Esophagus squamous epithelium (tissue), 5 donors: ENCODE data around the gene ASIC1. TPM values are rescaled to one million over a fixed set of nuclear protein-coding genes. Genes with fewer than 3 reads are reported as not detected.

Experiments used
- DNase-seq: peaks from one replicate; lab custom pipeline; 2025; lab: John Stamatoyannopoulos, UW
- H3K27ac ChIP-seq, 4 donors: fragments of 200-600 bp; sonication (generic); one replicate each; pipeline ENCODE4 v1.5.1; 2016 to 2019; ENCODE audit warnings: mild to moderate bottlenecking in 1 of 4
- H3K27me3 ChIP-seq, 4 donors: fragments of 200-600 bp; sonication (generic); 1 replicate in 3 of 4; 2 replicates in 1 of 4; pipeline versions ENCODE4 v1.5.1 to v1.6.0; 2017 to 2021; ENCODE audit warnings: antibody characterized with exemption in 1 of 4
- H3K36me3 ChIP-seq, 3 donors: fragments of 200-600 bp; sonication (generic); one replicate each; pipeline ENCODE4 v1.5.1; 2016 to 2019
- H3K4me1 ChIP-seq, 3 donors: fragments of 200-600 bp; sonication (generic); one replicate each; pipeline ENCODE4 v1.5.1; 2017 to 2019
- H3K4me3 ChIP-seq, 4 donors: fragments of 200-600 bp; sonication (generic); 1 replicate in 3 of 4; 2 replicates in 1 of 4; pipeline ENCODE4 v1.5.1; 2016 to 2019; ENCODE audit warnings: mild to moderate bottlenecking in 2 of 4, moderate library complexity in 1 of 4
- H3K9me3 ChIP-seq, 3 donors: fragments of 200-600 bp; sonication (generic); one replicate each; pipeline ENCODE4 v1.5.1; 2016 to 2019
- POLR2A ChIP-seq, 4 donors: fragments of 450-650 bp; IDR thresholded peaks; one replicate each; pipeline ENCODE4 v1.6.1; 2017; ENCODE audit warnings: antibody characterized with exemption in 4 of 4, mild to moderate bottlenecking in 4 of 4, moderate library complexity in 3 of 4
- WGBS, 2 donors: methylation state at CpG; one replicate each; pipeline ENCODE4 v1.1.5; 2018; 5-methylcytosine and 5-hydroxymethylcytosine counted together
- intact Hi-C: fragments of 100-400 bp; cut with DNase I; formaldehyde crosslinking; loops from one replicate; pipeline ENCODE4 v1.15.0; 2022
- total RNA-seq, 4 donors: library from RNA; depleted of rRNA; stranded (reverse); fragments of >200 nt; gene quantifications; one replicate each; pipeline ENCODE4 v1.1.0, GENCODE V29; 2016
- TF ChIP-seq, protein P1 (sequence below), 6 experiments: fragments of 450-650 bp in 4 of 6; fragments of 200-600 bp in 2 of 6; sonication (generic) in 2 of 6; IDR thresholded peaks; one replicate each; pipeline ENCODE4 v1.5.1; 2016 to 2019; ENCODE audit warnings: antibody characterized with exemption in 6 of 6, mild to moderate bottlenecking in 4 of 6, moderate library complexity in 4 of 6
- donor health status: DM: yes; HTN: yes; CAD: no.

ASIC1 gene
- total RNA-seq, 4 donors from 2014 or later = 1.5 to 5.7 (median 2.6) TPM

DNA sequence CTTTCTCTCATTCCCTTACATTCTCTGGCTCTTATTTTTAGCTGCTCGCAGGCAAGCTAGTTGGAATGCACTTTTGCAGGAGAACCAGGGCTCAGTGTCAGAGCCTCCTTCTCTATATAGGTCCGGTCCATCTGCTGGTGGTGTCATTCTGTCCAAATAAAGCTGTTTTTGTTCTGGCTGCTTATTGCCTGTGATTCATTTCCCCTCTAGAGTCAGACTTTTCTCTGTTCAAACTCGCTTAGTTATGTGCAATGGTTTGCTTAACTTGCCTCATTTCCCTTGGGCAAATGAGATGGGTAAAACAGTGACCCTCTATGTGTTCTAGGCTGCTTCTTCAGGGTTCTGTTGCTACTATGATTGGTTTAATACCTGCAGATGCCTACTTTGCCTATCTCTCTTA, 30.6 kb downstream of the ASIC1 start:
- Histone ChIP-seq H3K4me1 (peaks cover 10 to 49% (median 10%) of the 10 kb centered on the region in 3 donors), H3K4me3 (no peak overlapping the region), H3K27me3 (no peaks in the 10 kb centered on the region), H3K36me3 (peaks cover 7 to 66% (median 28%) of the 10 kb centered on the region in 3 donors), H3K27ac (peak overlapping the region in 1 of 4 donors; percentile 25), H3K9me3 (no peaks in the 10 kb centered on the region)
- DNase-seq = no peak
- intact Hi-C loops = loop anchor here (10.0 kb wide), 1 partner anchor 87 kb away; no protein-coding TSS in a partner anchor
- no peak for TF ChIP-seq POLR2A (IDR thresholded peaks at IDR 0.05)
- TF ChIP-seq, protein P1, sequence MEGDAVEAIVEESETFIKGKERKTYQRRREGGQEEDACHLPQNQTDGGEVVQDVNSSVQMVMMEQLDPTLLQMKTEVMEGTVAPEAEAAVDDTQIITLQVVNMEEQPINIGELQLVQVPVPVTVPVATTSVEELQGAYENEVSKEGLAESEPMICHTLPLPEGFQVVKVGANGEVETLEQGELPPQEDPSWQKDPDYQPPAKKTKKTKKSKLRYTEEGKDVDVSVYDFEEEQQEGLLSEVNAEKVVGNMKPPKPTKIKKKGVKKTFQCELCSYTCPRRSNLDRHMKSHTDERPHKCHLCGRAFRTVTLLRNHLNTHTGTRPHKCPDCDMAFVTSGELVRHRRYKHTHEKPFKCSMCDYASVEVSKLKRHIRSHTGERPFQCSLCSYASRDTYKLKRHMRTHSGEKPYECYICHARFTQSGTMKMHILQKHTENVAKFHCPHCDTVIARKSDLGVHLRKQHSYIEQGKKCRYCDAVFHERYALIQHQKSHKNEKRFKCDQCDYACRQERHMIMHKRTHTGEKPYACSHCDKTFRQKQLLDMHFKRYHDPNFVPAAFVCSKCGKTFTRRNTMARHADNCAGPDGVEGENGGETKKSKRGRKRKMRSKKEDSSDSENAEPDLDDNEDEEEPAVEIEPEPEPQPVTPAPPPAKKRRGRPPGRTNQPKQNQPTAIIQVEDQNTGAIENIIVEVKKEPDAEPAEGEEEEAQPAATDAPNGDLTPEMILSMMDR (IDR thresholded peaks at IDR 0.05) = no peak
- WGBS, 2 donors = 35 to 39% methylated on average over 3 of the region's 3 CpGs

DNA sequence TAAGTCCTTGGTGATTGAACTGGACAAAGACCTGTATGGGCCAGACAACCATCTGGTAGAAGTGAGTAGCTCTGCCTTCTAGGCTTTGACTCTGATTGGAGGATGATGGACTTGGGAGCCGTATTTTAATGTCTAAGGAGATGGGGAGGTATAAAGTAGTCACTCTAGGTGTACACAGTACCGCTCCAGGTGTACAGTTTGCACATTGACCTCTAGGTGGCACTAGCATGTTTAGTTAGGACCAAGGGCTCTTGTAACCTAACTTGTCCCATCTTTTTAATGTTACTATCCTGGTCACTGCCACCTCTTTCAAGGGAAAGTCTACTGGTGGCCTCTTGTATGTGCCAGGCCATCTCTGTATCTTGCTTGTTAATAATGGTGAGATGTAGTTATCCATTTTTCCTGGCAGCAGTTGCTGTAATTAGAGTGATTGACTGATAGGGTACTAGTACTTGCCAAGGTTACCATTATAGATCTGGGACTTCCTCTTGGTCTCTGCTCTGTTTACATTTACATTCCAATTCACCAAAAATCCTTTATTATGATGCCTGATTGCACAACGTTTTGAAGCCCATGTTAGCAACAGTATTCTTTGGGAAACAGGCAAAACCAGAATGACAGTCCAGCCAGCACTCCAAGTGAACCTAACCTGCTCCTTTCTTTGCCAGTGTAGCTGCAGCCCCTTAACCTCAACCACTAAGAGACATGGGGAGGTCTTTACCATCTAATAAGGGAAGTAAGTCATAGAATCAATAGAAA, 31.4 kb downstream of the ASIC1 start:
- H3K4me1 ChIP-seq = peaks cover 10 to 49% (median 10%) of the 10 kb centered on the region in 3 donors
- H3K9me3 ChIP-seq = no peaks in the 10 kb centered on the region
- TF ChIP-seq, protein P1 (IDR thresholded peaks at IDR 0.05) = peak; percentile 67 to 80 (median 75)
- no peak for TF ChIP-seq POLR2A (IDR thresholded peaks at IDR 0.05)
- intact Hi-C loops = loop anchor here (10.0 kb wide), 1 partner anchor 86 kb away; no protein-coding TSS in a partner anchor
- peak overlapping the region in 1 of 4 donors; percentile 25 for H3K27ac ChIP-seq
- 7 to 20% methylated on average over 3 of the region's 3 CpGs for WGBS, 2 donors
- peaks cover 11 to 74% (median 36%) of the 10 kb centered on the region in 3 donors for H3K36me3 ChIP-seq
- no peak for DNase-seq
- H3K4me3 ChIP-seq = no peak overlapping the region
- no peaks in the 10 kb centered on the region for H3K27me3 ChIP-seq

DNA sequence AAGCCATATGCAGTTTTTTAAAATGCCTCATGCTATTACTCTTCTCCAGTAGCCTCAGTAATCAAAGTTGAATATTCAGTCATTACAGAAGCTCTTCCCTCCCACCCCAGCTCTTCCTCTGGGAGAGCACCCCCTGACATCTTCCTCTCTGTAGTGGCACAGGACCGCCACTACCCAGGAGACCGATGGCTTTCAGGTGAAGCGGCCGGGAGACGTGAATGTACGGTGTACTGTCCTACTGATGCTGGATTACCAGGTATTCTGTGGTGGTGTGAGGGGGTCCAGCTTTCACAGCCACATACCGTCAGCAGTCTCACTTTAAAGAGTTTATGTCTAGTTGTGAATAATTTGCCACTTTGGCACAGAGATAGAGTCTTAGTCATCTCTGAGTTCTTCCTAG, 32.3 kb downstream of the ASIC1 start:
- intact Hi-C loops = loop anchor here (10.0 kb wide), 1 partner anchor 85 kb away; no protein-coding TSS in a partner anchor

DNA sequence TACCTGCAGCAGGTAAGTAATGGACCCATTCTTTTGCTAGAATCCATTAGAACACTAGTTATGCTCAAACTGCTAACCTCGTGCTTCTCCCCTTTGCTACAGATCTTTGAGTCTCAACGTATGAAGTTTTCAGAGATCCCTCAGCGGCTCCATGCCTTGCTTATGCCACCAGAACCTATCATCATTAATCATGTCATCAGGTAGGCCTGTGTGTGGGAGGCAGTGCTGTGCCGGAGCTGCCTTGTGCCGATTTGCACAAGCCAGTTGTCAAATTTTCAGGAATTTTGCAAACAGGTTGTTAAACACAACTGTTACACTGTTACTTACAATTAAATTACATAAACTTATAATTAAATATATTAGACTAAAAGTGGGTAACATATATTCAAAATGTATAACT, 33.0 kb downstream of the ASIC1 start:
- Histone ChIP-seq H3K36me3 (peaks cover 26 to 90% (median 52%) of the 10 kb centered on the region in 3 donors), H3K4me1 (peaks cover 5 to 40% (median 8%) of the 10 kb centered on the region in 3 donors), H3K9me3 (no peaks in the 10 kb centered on the region), H3K4me3 (no peak overlapping the region), H3K27me3 (no peaks in the 10 kb centered on the region), H3K27ac (no peak overlapping the region)
- TF ChIP-seq POLR2A (IDR thresholded peaks at IDR 0.05) = no peak
- TF ChIP-seq, protein P1 (IDR thresholded peaks at IDR 0.05) = no peak
- intact Hi-C loops = no loop called here
- DNase-seq = no peak
- WGBS, 2 donors = 82 to 88% methylated on average over 5 of the region's 5 CpGs

More for the DNA sequence above, 32.3 kb downstream of the ASIC1 start:
- no peak for DNase-seq
- peaks cover 5 to 40% (median 10%) of the 10 kb centered on the region in 3 donors for H3K4me1 ChIP-seq
- no peaks in the 10 kb centered on the region for H3K9me3 ChIP-seq
- no peak for TF ChIP-seq POLR2A (IDR thresholded peaks at IDR 0.05)
- TF ChIP-seq, protein P1 (IDR thresholded peaks at IDR 0.05) = no peak
- H3K36me3 ChIP-seq = peaks cover 21 to 83% (median 46%) of the 10 kb centered on the region in 3 donors
- 91 to 92% methylated on average over 7 of the region's 7 CpGs for WGBS, 2 donors
- no peaks in the 10 kb centered on the region for H3K27me3 ChIP-seq
- H3K27ac ChIP-seq = no peak overlapping the region
- H3K4me3 ChIP-seq = no peak overlapping the region

DNA sequence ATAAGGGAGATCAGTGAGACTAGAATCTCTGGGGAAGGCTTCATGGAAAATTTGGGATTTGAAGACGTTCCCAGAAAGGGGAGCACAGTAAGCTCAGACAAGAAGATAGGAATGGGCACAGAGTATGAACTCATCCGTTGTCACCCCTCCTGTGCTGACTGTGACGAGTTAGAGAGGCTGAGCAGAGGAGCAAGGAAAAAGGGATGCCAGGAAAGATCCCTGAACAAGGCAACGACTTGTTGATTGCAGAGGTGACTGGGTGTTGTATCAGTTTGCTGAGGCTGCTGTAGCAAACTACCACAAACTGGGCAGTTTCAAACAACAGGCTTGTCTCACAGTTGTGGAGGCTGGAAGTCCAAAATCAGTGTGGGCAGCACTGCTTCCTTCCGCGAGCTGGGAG, 40.6 kb downstream of the ASIC1 start:
- peaks cover 6 to 12% (median 8%) of the 10 kb centered on the region in 3 donors for H3K4me1 ChIP-seq
- no peaks in the 10 kb centered on the region for H3K27me3 ChIP-seq
- 82 to 88% methylated on average over 5 to 6 of the region's 6 CpGs for WGBS, 2 donors
- no peak for DNase-seq
- no peak for TF ChIP-seq POLR2A (IDR thresholded peaks at IDR 0.05)
- TF ChIP-seq, protein P1 (IDR thresholded peaks at IDR 0.05) = no peak
- intact Hi-C loops = no loop called here
- peaks cover 51 to 88% (median 59%) of the 10 kb centered on the region in 3 donors for H3K36me3 ChIP-seq
- H3K4me3 ChIP-seq = no peak overlapping the region
- no peak overlapping the region for H3K27ac ChIP-seq
- H3K9me3 ChIP-seq = no peaks in the 10 kb centered on the region
